Activated CD8-positive, alpha-beta memory T cell treated with anti-CD3 and anti-CD28 coated beads for 1 hour (primary cell): ENCODE measurements around the gene AADACL4.
"Not testable (repeated sequence)": the region's sequence is repeated elsewhere in the genome, so short reads cannot be mapped to it uniquely, and the experiment has no call there.

Experiments used
- DNase-seq, 2 donors: peaks; one replicate each; pipeline ENCODE4 v3.0.0-alpha.2; 2020; ENCODE audit warnings: low read depth in 1 of 2; ENCODE audit errors: extremely low read depth in 1 of 2

AADACL4 gene

GRCh38 chr1:12709091-12709491 is 65.2 kb downstream of the AADACL4 start:
- no peak for DNase-seq

GRCh38 chr1:12709696-12710095 is 65.8 kb downstream of the AADACL4 start:
- no peak for DNase-seq

- DNase-seq, result no peak
Measured at GRCh38 chr1:12711536-12711935, 67.7 kb downstream of the AADACL4 start.

GRCh38 chr1:12712076-12712475 is 68.2 kb downstream of the AADACL4 start:
- DNase-seq, result no peak

- DNase-seq, result no peak
Measured at GRCh38 chr1:12712929-12713328, 69.0 kb downstream of the AADACL4 start.

GRCh38 chr1:12713651-12714050 is 69.8 kb downstream of the AADACL4 start:
- not testable (repeated sequence) for DNase-seq

- DNase-seq, result no peak
Measured at GRCh38 chr1:12714710-12715475, 71.0 kb downstream of the AADACL4 start.

GRCh38 chr1:12715896-12716437 is 72.1 kb downstream of the AADACL4 start, which contains the start of gene AADACL3:
Gene AADACL3, plus strand, starts transcription at chr1:12716110. Its CDS starts 67 bp downstream, at chr1:12716177.
- DNase-seq, result no peak
